H1 (cell line): ENCODE measurements around the gene KCTD21.

ENCODE experiments used
- ASH2L ChIP-seq: fragments of 200-600, 300-600 bp; sonication (generic); IDR thresholded peaks from one replicate; pipeline ENCODE4 v1.7.1; 2017; ENCODE audit warnings: low read length
- EP300 ChIP-seq, 2 experiments: IDR thresholded peaks; 1 replicate in 1 of 2; 2 replicates in 1 of 2; pipeline ENCODE4 v1.6.1; 2011 to 2012; ENCODE audit warnings: low read depth in 2 of 2, low read length in 2 of 2, mild to moderate bottlenecking in 2 of 2, borderline replicate concordance in 1 of 2, inconsistent platforms in 1 of 2, moderate library complexity in 1 of 2
- KDM1A ChIP-seq: fragments of 200-600, 300-600 bp; sonication (generic); IDR thresholded peaks from 2 replicates; pipeline ENCODE4 v1.7.1; 2016; ENCODE audit warnings: mild to moderate bottlenecking, low read length, borderline replicate concordance
- SP1 ChIP-seq: IDR thresholded peaks from 2 replicates; pipeline ENCODE4 v1.6.1; 2011; ENCODE audit warnings: low read depth, low read length

- TF ChIP-seq KDM1A (no peak), EP300 (IDR thresholded peaks at IDR 0.05; ENCODE audit: borderline replicate concordance in 1 of 2, low read depth in 2 of 2, low read length in 2 of 2) (no peak), ASH2L (no peak), SP1 (no peak)
Measured at GRCh38 chr11:78193806-78194205, 5.4 kb upstream of the KCTD21 start.
